HepG2 (cell line): ENCODE results near the gene PPP2R5C. TPM values are rescaled to one million over a fixed set of nuclear protein-coding genes. Genes with fewer than 3 reads are reported as not detected.

Source experiments
- ATAC-seq: fragments of 200-7000 bp; cut with Tn5 transposase; 3 replicates; pipeline ENCODE4 v1.9.1; 2020; ENCODE audit warnings: mild to moderate bottlenecking, moderate library complexity
- BruUV-seq: library from RNA; stranded (reverse); fragments of 400-500 nt; replicated peaks from 2 replicates; lab custom pipeline; 2021; lab: Mats Ljungman, UMichigan
- CTCF ChIA-PET: fragments of 300-600 bp; formaldehyde crosslinking; extraction: SDS; loops from one replicate; lab custom pipeline; 2021; ENCODE audit warnings: low total read pairs, inconsistent platforms, low intra/inter-chr PET ratio; lab: Yijun Ruan, JAX
- POLR2A ChIA-PET: fragments of 350-600 bp; sonication (Branson Sonifier 250); formaldehyde crosslinking; loops from one replicate; lab custom pipeline; 2020; ENCODE audit warnings: antibody characterized with exemption, inconsistent platforms; lab: Yijun Ruan, JAX
- DNase-seq: peaks from one replicate; pipeline ENCODE4 v3.0.0-alpha.2; 2015; ENCODE audit warnings: low spot score
- FAIRE-seq: peaks from 3 replicates; lab custom pipeline; 2011; peaks lifted over from hg19 to GRCh38; lab: Jason Lieb, UNC
- H2AFZ ChIP-seq: one replicate; pipeline ENCODE4 v1.6.1; 2011; ENCODE audit warnings: low read length, inconsistent platforms
- H3K27ac ChIP-seq: fragments of 300-600 bp; 3 replicates; pipeline ENCODE4 v1.8.0; 2011; ENCODE audit warnings: mixed run types, mild to moderate bottlenecking, mixed read lengths, low read length, inconsistent platforms; ENCODE audit not compliant: insufficient read depth; ENCODE audit errors: extremely low read length
- H3K27me3 ChIP-seq, 2 experiments: fragments of 200-600 bp in 1 of 2; 2 replicates in 1 of 2; 3 replicates in 1 of 2; pipeline versions ENCODE4 v1.6.0 to v1.8.0; 2011; ENCODE audit warnings: low read length in 2 of 2, mild to moderate bottlenecking in 2 of 2, moderate library complexity in 2 of 2, inconsistent platforms in 1 of 2; ENCODE audit not compliant: insufficient read depth in 2 of 2, control insufficient read depth in 1 of 2
- H3K36me3 ChIP-seq, 2 experiments: fragments of 200-600 bp in 1 of 2; replicated peaks in 1 of 2; 2 replicates in 1 of 2; 3 replicates in 1 of 2; pipeline versions ENCODE4 v1.5.1 to v1.8.0; 2011; ENCODE audit warnings: low read length in 2 of 2, inconsistent platforms in 1 of 2; ENCODE audit not compliant: insufficient read depth in 2 of 2, control insufficient read depth in 1 of 2
- H3K4me1 ChIP-seq: 2 replicates; pipeline ENCODE4 v1.5.1; 2012; ENCODE audit warnings: low read length, inconsistent platforms; ENCODE audit not compliant: insufficient read depth
- H3K4me2 ChIP-seq: 2 replicates; pipeline ENCODE4 v1.6.0; 2011; ENCODE audit warnings: low read depth, low read length, inconsistent platforms
- H3K4me3 ChIP-seq, 3 experiments: fragments of 200-600 bp in 1 of 3; sonication (generic), shearing (Covaris generic) in 1 of 3; replicated peaks in 1 of 3; 2 replicates each; pipeline ENCODE4 v1.5.1; 2011 to 2016; ENCODE audit warnings: low read length in 3 of 3, inconsistent platforms in 2 of 3, low read depth in 2 of 3, mild to moderate bottlenecking in 2 of 3, control low read depth in 1 of 3, mixed read lengths in 1 of 3; ENCODE audit not compliant: insufficient read depth in 1 of 3
- H3K79me2 ChIP-seq: one replicate; pipeline ENCODE4 v1.6.1; 2011; ENCODE audit warnings: low read length, inconsistent platforms; ENCODE audit not compliant: insufficient read depth
- H3K9ac ChIP-seq: 2 replicates; pipeline ENCODE4 v1.6.0; 2011; ENCODE audit warnings: mild to moderate bottlenecking, low read depth, low read length, inconsistent platforms; ENCODE audit not compliant: insufficient read depth
- H3K9me3 ChIP-seq: 2 replicates; pipeline ENCODE4 v1.5.1; 2012; ENCODE audit warnings: mild to moderate bottlenecking, low read length
- H4K20me1 ChIP-seq: 2 replicates; pipeline ENCODE4 v1.6.0; 2011; ENCODE audit warnings: inconsistent platforms, mild to moderate bottlenecking, low read length, moderate library complexity; ENCODE audit not compliant: insufficient read depth
- HNRNPK ChIP-seq: fragments of 200-400 bp; formaldehyde crosslinking; IDR thresholded peaks from 2 replicates; pipeline ENCODE4 v1.6.1; 2018; ENCODE audit warnings: low read length, low read depth, moderate library complexity, mild to moderate bottlenecking; ENCODE audit not compliant: poor library complexity, severe bottlenecking
- JUND ChIP-seq: sonication (generic); formaldehyde crosslinking; IDR thresholded peaks from 2 replicates; pipeline ENCODE4 v1.8.0; 2022; ENCODE audit warnings: mild to moderate bottlenecking, missing genetic modification reagents
- KDM4B ChIP-seq: sonication (generic); formaldehyde crosslinking; IDR thresholded peaks from 2 replicates; pipeline ENCODE4 v1.4.0; 2020; ENCODE audit warnings: missing genetic modification reagents
- MBD4 ChIP-seq: IDR thresholded peaks from 2 replicates; pipeline ENCODE4 v1.6.1; 2012; ENCODE audit warnings: low read length, inconsistent platforms, borderline replicate concordance
- SKI ChIP-seq: fragments of 450-650 bp; IDR thresholded peaks from one replicate; pipeline ENCODE4 v1.6.1; 2018; ENCODE audit warnings: mild to moderate bottlenecking; ENCODE audit not compliant: partially characterized antibody
- ZMYM2 ChIP-seq: sonication (generic); formaldehyde crosslinking; IDR thresholded peaks from 2 replicates; pipeline ENCODE4 v1.8.0; 2022; ENCODE audit warnings: mild to moderate bottlenecking, missing genetic modification reagents
- ZNF225 ChIP-seq: sonication (generic); formaldehyde crosslinking; IDR thresholded peaks from 2 replicates; pipeline ENCODE4 v1.4.0; 2020; ENCODE audit warnings: mild to moderate bottlenecking, missing genetic modification reagents
- ZNF264 ChIP-seq: sonication (generic); formaldehyde crosslinking; IDR thresholded peaks from 2 replicates; pipeline ENCODE4 v1.4.0; 2020; ENCODE audit warnings: missing genetic modification reagents
- ZNF510 ChIP-seq: sonication (generic); formaldehyde crosslinking; IDR thresholded peaks from 2 replicates; pipeline ENCODE4 v1.4.0; 2020; ENCODE audit warnings: low read depth, mild to moderate bottlenecking, missing genetic modification reagents
- ZNF766 ChIP-seq: sonication (generic); formaldehyde crosslinking; IDR thresholded peaks from 2 replicates; pipeline ENCODE4 v1.5.0; 2020; ENCODE audit warnings: missing genetic modification reagents, borderline replicate concordance
- WGBS: methylation state at CpG from one replicate; pipeline ENCODE4 v1.1.6; 2017; ENCODE audit warnings: low lambda C conversion rate; 5-methylcytosine and 5-hydroxymethylcytosine counted together
- in situ Hi-C: cut with HindIII; loops from 2 replicates; pipeline ENCODE4 v1.10.0; 2017; ENCODE audit warnings: low pct_unique_long_range_greater_than_20kb; ENCODE audit not compliant: extremely low pct_ligation_motif_present
- intact Hi-C: fragments of 100-400 bp; cut with micrococcal nuclease; formaldehyde crosslinking; loops from one replicate; pipeline ENCODE4 v1.10.0; 2022; ENCODE audit not compliant: unreplicated experiment
- polyA plus RNA-seq, 8 experiments: library from polyadenylated mRNA; depleted of rRNA in 3 of 8; stranded (reverse) in 7 of 8; unstranded in 1 of 8; fragments of >200 nt; fragmentation: Illumina TruSeq in 4 of 8; extraction: Trizol in 4 of 8; gene quantifications; 2 replicates each; pipeline versions ENCODE4 v1.2.1 to v1.2.3, GENCODE V29; 2011 to 2016; ENCODE audit warnings: low read depth in 4 of 8, missing spikeins in 1 of 8, mixed read lengths in 1 of 8; ENCODE audit not compliant: insufficient read depth in 1 of 8
- total RNA-seq, 5 experiments: library from RNA; depleted of rRNA; stranded (reverse); fragments of >200 nt; fragmentation: Illumina TruSeq; extraction: Trizol; gene quantifications; 2 replicates each; pipeline ENCODE4 v1.2.3, GENCODE V29; 2016; ENCODE audit warnings: low read depth in 1 of 5

PPP2R5C gene
- total and polyA plus RNA-seq, 2 of the 13 experiments (the other 11 are each of a cell fraction or from before 2014, with no cell fraction given), result 74.3 to 78.5 TPM

- no peak overlapping the region for H3K9ac ChIP-seq
- DNase-seq, result no peak
- intact Hi-C loops, result no loop called here
- FAIRE-seq, result no peak
- H3K4me3 ChIP-seq, result no peak overlapping the region
- H3K4me1 ChIP-seq, result no peaks in the 10 kb centered on the region
- no peak overlapping the region for H3K27ac ChIP-seq
- in situ Hi-C loops, result no loop called here
- H3K27me3 ChIP-seq, result no peaks in the 10 kb centered on the region
- H3K9me3 ChIP-seq, result no peaks in the 10 kb centered on the region
- H3K79me2 ChIP-seq, result no peaks in the 10 kb centered on the region
- peaks cover 7 to 47% of the 10 kb centered on the region in 2 experiments; a peak in 4 of 5 replicates for H3K36me3 ChIP-seq
- WGBS, result 100% methylated on average over 3 of the region's 3 CpGs
- H3K4me2 ChIP-seq, result no peak overlapping the region
- no peak for ATAC-seq
- no peak overlapping the region for H2AFZ ChIP-seq
- no peaks in the 10 kb centered on the region for H4K20me1 ChIP-seq
- CTCF ChIA-PET, result no interaction called here
- no peak for TF ChIP-seq KDM4B
- no peak for TF ChIP-seq ZNF225
- TF ChIP-seq ZNF264 (CRISPR knock-in tag), result no peak
- no peak for TF ChIP-seq ZNF510 (CRISPR knock-in tag)
- no peak for TF ChIP-seq MBD4
- no peak for TF ChIP-seq JUND (CRISPR knock-in tag)
- TF ChIP-seq HNRNPK, result no peak
- TF ChIP-seq SKI, result no peak
- TF ChIP-seq ZMYM2 (CRISPR knock-in tag), result no peak
- no peak for TF ChIP-seq ZNF766 (CRISPR knock-in tag)
- BruUV-seq, result no TSS peak
- POLR2A ChIA-PET, result no interaction called here
Observed at GRCh38 chr14:101893759-101894158, 132.2 kb downstream of the PPP2R5C start.
